Hepatic stellate cell (primary cell): Measurements from ENCODE around the gene CLDN7.

Experiments
- DNase-seq: peaks from one replicate; pipeline ENCODE4 v3.0.0; 2011; ENCODE audit warnings: low spot score

The CLDN7 gene

DNA sequence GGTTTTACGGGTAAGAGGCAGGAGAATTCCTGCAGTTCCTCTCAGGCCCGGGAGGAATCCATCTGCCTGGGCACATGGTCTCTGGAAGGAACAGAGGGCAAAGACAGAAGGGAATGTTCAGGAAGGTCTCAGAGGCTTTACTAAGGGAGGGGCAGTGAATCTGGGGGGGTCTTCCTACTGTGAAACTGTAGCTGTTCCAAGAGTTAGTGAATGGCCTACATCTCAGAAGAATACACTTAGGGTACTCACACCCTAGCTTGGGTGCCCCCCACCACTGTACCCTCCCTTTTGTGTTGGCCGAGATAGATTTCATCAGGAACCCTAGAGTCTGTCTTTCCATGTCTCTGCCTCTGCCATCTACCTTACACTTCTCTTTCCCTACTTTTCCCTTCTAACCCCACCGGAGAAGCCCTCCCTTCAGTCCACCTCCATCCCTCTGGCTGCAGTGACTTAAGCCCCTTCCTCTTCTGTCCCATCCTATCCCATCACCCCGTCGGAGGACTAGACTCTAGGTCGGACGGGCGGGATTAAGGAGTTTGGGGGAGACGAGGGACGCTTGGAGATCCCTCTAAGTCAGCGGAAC is 43.0 kb downstream of the CLDN7 start:
- DNase-seq: no peak

DNA sequence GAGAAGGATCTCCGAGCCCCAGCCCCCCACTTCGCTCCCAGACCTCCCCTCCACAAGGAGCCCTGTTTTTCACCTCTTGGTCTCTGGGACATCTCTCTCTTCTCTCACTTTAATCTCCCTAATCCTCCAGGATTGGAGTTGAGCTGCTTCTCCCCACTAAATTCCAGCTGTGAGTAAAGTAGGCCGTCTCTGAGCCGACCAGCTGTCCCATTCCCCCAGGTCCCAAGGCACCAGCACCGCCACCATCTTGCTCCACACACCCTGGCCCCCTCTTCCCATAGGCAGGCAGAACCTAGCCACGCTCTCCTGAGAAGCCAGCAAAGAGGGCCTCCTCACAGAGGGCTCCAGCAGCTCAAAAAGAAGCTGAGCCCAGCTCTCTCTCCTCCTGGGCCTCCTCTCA is 43.5 kb downstream of the CLDN7 start:
- DNase-seq: no peak

DNA sequence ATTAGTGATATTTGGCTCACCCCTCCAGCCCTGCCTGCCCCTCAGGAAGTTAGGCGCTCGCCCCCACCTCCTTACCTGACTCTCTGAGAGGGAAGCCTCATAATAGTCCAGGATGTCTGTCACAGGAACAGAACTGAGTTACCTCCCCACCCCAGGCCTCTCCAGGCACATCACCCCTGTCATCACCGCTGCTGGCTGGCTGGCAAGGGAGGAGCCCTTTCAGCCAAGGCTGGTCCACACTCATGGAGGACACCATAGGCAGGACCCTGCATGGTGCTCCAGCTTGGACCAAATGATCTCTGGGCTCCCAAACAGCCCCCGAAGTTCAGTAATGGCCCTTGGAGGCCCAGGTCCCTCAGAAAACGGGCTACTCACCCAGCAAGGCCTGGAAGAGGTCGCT is 44.1 kb downstream of the CLDN7 start:
- no peak for DNase-seq

DNA sequence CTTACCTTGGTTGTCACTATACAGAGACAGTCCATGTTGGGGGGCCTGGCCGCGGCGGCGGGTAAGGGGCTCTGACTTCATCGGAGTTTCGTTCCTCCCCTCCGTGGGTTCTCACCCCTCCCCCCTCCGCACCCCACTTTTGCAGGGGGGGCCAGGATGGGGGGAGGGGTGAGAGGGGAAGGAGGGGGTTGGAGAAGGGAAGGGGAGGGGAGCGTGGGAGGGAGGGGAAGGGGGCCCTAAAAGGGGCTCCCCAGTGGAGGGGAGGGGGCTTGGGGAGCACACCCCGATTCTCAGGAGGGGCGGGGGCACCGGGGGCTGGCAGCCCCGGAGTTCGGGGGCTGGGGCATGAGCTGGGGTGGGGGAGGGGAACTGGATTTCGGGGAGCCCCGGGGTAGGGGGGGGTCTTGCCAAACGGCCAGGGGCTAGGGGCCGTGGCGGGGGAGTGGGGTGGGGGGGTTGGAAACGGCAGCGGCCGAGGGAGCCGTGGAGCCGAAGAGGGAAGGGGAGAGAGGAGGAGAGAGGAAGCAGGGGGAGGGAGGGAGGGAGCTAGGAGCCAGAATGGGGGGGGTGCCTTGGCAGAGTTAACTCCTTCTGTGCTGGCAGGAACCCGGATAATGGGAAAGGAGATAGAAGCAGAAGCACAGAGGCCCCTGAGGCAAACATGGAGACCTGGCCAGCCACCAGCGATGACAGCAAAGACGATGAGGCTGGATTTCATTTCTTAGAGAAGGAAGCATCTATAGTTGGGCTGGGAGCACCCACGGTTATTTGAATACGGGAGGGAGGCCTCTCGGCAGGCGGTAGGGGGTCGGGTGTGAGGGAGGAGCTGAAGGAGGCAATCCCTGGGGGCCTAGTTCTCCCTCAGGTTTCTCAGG is 44.9 kb downstream of the CLDN7 start:
- DNase-seq: peak; percentile 85

DNA sequence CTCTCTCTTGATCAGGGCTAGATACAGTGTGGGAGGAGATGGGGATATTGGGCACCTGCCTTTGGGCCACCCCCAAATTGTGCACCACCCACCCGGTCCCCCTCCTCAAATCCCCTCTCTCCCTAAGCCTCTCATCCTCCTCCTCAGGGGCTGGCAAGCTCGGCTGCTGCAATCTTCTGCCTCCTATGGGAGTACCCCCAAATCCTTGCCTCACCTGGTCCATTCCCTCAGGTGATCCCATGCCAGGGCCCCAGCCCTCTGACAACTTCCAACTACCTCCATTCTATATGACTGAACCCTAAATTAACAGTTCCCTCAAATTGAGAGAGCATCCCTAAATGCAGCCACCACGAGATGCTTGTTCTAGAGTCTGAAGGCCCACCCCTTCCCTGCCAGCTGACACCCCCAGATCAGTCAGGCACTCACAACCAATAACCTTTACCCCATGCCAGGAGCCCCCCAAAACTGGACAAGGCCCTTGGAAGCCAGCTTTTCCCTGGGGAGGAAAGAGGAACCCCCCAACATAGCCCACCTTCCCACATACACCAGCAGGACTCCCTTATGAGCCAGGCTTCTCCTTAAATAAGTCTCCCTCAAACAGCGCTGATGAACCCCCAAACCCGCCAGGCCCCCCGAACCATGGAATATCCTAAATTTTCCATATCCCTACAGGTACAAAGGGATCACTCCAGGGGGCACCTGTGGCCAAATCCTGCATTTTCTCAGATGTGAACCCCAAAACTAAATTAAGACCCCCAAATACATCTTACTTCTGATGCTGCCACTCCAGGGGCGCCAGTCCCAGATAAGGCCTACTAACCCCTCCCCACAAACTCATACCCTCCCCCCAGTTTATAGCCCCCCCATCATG is 45.8 kb downstream of the CLDN7 start:
- no peak for DNase-seq

DNA sequence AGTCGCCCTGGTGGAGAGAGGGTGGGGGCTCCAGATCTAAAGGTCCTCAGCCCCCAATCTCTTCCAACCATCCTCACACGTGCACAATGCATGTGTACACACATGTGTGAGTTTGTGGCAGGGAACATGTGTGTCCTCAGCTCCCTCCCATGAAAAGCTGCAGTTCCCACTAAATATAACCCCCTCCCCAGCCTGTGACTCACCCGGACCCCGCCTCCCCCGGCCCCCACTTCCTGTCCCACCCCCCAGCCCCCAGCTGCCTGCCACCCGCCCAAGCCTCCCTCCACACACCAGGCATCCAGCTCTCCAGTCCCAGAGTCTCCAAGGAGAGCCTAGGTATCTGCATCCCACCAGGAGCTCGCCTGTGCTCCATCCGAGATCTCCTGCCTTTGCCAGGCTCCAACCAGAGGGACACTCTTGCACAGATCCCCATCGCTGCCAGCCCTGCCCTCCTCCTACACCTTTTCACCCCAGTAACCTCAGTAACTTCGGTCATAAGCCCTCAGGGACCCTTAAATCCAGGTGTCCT is 46.6 kb downstream of the CLDN7 start:
- DNase-seq: peak; percentile 58

DNA sequence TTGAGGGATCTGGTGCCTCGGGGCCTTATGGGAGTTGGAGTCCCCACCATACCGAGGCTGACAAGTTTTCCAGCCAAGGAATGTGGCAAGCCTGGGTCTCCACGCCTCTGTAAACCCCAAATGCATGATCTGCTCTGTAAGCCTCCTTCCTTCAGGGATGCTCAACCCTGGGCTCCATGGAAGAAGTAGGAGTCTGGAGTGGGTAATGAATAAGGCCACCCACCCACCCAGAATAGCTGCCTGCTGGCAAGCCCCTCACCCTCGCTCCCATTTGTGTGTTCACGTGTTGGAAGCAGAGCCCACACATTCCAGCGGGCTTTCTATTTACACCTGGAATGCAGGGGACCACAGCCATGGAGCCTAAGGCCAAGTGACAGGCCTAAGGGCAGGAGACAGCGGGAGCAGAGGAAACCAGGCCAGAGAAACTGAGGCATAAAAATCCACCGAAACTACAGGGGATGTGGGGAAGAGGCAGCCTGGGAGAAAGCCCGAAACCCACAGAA is 47.1 kb downstream of the CLDN7 start:
- DNase-seq: no peak

DNA sequence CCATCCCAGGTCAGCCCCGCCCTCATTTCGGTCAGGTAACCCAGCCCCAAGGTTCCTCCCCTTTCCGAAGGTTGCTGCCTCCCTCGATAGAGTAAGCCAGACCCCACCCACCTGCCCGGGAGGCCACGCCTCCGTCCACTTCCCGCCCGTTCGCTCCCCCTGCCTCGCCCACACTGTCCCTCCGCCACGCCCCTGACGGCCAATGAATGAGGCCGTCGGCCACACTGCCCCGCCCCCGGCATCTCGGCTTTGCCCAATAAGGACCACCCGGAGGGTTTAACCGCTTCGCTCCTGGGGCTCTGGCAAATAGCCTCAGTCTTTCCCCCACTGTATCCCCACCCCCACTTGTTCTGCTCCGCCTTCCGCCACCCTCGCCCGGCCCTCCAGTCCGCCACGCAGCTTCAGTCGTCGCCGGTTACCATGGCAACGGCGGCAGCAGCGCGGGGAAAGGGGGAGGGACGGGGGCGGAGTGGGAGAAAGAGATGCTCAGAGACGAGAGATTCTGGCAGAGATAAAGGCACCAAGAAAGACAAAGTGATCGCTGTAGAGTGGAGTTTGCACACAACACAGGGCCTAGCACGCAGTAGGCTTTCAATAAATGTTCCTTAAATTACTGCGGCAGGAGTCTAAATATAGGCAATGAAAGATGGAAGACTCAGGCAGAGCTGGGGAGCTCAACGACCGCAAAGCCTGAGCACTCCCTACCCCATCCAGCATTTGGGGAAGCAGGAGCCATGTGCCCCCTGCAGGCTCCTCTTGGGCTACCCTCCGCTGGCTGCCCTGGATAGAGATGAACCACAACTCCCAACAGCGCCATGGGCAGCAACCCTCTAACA is 47.8 kb downstream of the CLDN7 start:
- DNase-seq: peak; percentile 98

DNA sequence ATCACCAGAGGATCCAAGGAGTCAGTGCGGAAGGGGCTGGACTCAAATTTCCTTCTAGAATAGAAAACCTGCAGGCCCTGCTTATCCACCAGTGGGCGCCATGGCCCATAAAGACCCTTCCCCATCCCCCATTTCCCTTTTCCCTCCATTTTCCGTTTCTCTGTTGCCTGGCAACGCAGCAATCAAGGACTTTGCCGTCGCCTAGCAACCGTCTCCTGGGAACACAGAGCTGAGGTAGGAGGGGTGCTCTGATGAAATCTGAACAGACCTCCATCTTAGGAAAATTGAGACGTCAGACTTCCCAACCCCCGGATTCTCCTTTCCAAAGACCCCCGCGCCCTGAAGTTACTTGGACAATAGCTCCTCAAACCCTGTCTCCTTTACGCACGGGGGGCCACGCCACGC is 48.4 kb downstream of the CLDN7 start:
- peak; percentile 74 for DNase-seq

DNA sequence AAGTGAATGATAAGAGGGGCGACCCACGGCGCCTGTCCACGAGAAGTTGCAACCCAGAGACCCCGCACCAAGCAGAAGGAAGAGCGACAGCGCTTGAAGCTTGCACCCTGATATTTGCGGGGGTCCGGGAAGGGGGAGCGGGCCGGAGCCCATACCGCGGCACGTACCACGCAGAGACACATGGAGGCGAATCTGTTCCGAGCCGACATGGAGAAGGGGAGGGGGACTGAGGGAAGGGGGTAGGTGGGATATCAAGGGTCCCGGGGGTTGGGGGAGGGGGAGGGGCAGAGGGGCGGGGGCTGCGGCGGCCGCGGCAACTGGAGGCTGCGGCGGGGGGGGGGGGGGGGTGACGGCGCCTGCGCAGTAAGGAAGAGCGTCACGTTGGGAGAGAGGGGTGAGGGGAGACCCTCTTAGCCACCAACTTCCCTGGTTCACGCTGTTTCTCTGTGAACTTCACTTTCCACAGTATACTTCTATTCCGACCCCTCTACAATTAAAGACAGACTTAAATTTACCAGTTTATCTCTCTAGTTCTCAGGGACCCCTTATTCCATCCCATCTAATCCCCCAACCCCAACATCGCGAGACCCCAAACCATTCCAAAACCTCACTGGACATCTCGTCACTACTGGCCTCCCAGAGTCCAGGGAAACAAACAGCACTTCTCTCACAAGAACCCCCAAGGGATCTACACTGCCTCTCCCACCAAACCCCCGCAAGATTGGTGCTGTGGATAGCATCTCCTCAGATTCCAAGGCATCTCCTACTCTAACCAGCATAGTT is 50.6 kb downstream of the CLDN7 start:
- DNase-seq: no peak
